Right renal cortex interstitium (tissue), 3 donors: Measurements from ENCODE around the gene CYLC1. TPM values are rescaled to one million over a fixed set of nuclear protein-coding genes. Genes with fewer than 3 reads are reported as not detected.

Source experiments
- DNase-seq, 3 donors: peaks; one replicate each; pipeline ENCODE4 v3.0.0-alpha.2; 2013; ENCODE audit warnings: low read depth in 3 of 3, low spot score in 2 of 3
- polyA plus RNA-seq, 3 donors: library from polyadenylated mRNA; unstranded; fragments of 120-200 nt; gene quantifications; one replicate each; pipeline ENCODE4 v1.2.1, GENCODE V29; 2013; ENCODE audit not compliant: insufficient read length in 3 of 3

Gene CYLC1, protein sequence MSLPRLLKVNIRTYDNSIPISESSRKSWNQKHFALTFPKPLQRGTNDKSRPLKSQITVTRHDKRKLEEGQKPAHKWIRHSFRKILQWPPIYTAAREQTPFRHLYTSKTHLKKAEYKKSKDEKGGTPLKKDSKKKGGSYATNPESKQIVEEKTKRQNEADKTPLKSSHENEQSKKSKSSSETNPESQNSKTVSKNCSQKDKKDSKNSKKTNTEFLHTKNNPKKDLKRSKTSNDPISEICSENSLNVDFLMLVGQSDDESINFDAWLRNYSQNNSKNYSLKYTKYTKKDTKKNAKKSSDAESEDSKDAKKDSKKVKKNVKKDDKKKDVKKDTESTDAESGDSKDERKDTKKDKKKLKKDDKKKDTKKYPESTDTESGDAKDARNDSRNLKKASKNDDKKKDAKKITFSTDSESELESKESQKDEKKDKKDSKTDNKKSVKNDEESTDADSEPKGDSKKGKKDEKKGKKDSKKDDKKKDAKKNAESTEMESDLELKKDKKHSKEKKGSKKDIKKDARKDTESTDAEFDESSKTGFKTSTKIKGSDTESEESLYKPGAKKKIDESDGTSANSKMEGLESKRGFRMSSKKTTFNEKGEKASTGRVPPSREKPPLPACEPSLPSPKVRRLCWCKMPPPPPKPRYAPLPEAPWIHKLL
- polyA plus RNA-seq, result not detected

DNA sequence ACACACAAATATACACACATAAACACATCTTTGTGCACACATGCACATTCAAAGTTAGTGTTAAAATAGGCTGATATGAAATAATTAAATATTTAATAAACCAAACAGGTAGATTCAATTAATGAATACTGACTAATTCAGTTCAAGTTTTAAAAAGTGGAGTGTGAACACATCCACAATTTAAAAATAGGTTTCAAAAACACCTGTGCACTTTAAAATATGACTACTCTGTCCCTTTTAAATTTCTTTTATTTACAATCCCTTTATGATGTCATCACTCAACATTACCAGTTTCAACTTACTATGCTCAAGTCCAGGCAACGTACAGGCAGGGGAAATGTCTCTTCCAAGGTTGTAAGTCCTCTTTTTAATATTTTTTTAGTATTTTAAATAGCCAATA is at the start of gene CYLC1:
Gene CYLC1, plus strand, starts transcription at position 301 of the 400 bp plus-strand sequence. Its CDS starts 37 bp downstream, at position 338.
- DNase-seq, result no peak

DNA sequence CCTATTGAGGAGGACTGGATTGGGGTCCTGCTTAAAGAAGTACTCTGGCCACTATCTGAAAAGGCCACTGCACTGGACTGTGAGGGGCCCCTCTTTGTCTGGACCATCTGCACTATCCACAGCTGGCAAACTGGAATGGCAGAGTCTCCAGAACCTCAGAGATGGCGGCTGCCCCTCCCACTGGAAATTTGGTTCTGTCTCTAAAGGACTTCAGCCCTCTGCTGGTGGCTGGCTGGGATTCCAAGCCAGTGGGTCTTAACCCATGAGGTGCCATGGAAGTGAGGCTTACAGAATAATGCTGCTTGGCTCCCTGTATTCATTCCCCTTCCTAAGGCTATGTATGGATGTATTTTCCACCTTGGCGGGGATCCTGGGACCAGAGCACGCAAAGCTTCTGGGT is 41.6 kb upstream of the CYLC1 start:
- no peak for DNase-seq

DNA sequence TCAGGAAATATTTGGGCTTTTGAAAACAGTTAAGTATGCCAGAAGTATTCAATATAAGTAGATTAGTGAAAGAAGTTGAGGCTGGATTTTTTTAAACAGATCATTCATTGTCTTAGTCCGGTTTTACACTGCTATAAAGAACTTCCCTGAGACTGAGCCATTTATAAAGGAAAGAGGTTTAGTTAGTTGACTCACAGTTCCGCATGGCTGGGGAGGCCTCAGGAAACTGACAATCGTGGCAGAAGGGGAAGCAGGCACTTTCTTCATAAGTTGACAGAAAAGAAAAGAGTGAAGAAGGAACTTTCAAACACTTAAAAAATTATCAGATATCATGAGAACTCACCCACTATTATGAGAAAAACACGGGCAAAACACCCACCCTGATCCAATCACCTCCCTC is 31.1 kb upstream of the CYLC1 start:
- DNase-seq, result no peak

DNA sequence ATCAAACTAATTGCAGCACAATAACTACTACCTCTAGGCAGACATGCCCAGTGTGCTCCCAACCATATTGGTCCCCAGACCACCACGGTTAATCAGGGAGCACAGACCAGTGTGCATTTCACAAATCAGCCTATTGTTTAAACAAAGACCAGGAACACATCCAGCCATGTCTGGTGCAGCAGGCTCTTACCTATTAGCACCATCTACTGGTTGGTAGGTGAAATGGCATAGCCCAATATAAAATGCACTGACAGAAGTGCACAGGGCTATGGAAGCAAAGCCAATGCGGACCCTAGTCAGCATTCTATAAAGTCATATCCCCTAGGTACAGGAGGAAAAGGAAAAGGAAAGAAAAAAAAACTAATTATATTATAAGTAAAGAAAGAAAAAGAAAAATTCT is 15.5 kb upstream of the CYLC1 start:
- no peak for DNase-seq

DNA sequence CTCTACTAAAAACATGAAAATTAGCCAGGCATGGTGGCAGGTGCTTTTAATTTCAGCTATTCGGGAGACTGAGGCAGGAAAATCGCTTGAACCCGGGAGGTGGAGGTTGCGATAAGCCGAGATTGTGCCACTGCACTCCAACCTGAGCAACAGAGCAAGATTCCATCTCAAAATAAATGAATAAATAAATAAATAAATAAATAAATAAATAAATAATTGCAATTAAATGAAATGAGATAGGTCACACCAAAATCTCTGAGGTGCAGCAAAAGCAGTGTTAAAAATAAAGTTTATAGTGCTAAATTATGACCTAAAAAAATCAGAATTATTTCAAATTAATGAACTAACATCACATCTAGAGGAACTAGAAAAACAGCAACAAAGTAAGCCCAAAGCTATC is 13.6 kb upstream of the CYLC1 start:
- no peak for DNase-seq

DNA sequence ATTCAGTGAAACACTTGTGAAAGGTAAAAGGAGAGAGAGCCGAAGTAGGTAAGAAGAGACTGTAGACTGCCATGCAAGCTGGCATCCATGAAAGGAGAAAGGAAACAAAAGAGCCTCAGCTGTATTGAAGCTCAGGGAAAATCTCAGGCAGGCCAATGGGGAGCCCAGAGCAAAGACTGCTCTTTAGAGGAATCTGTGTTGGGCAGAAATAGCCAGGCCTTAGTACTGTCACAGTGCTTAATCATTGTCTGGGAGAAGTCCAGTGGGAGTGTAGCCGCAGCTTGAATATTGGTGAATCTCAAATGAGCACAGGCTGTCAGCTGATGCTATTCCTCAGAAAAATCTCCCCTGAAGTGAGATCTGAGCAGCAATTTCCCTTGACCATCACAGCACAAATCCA is 27.6 kb downstream of the CYLC1 start:
- DNase-seq, result no peak

DNA sequence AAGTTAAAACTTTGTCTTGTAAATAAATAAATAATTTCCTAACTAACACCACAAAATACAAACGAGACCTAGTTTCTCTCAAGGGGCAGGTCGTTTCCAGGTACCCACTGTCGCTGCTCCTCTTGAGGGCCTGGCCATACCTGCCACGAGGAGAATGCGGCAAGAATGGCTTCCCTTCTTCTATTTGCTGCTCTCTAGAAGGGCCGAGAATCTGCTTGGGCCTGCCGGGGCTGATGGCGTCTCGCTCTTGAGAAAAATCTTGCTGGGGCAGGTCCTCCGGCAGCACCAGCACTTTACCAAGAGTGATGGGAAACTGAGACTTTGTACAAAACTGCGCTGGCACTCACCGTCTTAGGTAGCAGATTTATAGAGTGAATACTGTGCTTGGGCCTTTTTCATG is 31.5 kb downstream of the CYLC1 start:
- no peak for DNase-seq

DNA sequence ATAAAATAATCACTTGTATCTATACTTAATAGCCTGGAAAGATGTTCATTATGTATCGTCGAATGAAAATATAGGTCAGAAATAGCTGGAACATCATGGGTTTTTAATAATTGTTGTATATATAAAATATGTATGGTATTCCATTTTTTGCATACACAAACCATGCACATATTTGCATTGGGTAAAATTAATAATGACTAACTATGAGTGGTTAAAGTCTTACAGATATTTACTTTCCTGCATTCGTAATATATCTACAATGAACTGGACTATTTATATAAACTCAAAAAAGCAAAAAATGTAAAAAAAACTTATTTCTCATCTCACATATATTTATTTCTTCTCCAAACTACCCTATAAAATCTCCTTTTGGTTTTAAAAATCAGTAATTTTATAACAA is 46.0 kb downstream of the CYLC1 start:
- no peak for DNase-seq

DNA sequence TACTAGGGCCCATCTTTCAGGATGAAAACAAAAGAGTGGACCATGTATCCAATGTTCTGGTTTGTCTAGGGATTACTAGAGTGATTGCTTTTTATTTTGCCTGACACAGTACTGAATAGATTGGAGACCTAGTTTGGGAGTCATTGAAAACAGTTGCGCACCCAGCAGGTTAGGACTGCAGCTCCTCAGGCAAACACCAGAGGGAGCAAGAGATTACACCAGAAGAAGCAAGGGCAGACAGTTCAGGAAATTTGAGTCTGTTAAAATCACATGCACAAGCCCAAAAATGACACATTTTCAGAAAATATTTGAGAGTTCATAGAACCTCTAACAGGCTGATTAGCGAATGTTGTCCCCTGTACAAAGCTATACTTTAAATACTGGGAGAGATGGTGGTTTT is 55.6 kb downstream of the CYLC1 start:
- DNase-seq, result no peak

DNA sequence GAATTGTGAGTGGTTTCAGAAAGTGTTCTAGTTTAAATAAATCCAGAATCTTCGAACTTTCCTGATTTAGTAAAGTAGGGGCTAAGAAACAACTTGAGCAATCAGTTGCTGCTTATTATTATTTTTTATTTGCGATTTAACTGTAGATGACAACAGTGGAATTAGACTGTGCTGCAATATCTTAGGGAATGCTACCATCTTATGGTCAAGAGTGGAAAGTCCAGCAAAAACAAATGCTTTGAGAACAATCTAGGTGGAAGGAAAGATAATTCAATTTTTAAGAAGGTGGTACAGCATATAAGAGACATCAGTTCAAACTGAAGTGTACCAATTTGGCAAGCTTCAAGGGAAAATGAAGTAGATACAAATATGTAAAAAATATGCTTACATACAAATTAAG is 73.3 kb downstream of the CYLC1 start:
- DNase-seq, result no peak
